ENCODE measurements around the gene MIER1.

Gene MIER1

DNA sequence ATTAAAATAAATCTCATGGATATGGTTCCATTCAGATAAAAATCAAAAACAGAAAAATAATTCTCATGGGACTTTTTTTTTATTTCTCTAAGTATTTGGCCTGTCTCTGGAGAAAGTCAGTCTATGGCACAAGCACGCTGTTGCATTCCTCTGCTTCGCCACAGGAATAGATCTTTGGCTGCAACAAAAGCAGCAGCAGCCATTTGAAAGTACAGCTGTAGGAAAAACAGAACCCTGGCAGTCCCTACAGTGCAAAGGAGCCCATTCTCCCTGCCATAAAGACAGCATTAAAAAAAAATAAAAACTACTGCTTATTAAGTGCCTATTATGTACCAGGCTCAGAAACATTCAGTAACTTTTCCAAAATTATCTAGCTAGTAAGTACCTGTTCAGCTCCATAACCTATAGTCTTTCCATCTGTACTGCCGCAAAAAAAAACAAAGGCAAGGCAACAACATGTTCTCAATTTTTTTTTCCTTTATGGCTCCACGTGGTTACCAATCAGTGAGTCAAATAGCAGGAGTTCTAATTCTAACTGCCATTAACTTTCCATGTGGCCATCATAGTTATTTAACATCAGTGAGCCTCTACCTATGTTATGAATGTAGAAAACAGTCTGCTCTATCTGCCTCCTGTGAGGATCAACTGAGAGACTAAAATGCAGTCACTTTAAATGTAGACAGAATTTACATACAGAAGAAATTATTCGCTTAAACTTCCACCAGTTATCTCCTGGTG is 106.5 kb downstream of the MIER1 start (continued):
- TF ChIP-seq BCL11B (tag by site-specific recombination; IDR thresholded peaks at IDR 0.05; ENCODE audit: low read depth) = no peak
- no peak for TF ChIP-seq ZNF138 (tag by site-specific recombination; IDR thresholded peaks at IDR 0.05; ENCODE audit: borderline replicate concordance)
- no peak for TF ChIP-seq ZNF555 (tag by site-specific recombination; conservative IDR thresholded peaks at IDR 0.05)
- no peak for TF ChIP-seq WT1 (tag by site-specific recombination; IDR thresholded peaks at IDR 0.05)

DNA sequence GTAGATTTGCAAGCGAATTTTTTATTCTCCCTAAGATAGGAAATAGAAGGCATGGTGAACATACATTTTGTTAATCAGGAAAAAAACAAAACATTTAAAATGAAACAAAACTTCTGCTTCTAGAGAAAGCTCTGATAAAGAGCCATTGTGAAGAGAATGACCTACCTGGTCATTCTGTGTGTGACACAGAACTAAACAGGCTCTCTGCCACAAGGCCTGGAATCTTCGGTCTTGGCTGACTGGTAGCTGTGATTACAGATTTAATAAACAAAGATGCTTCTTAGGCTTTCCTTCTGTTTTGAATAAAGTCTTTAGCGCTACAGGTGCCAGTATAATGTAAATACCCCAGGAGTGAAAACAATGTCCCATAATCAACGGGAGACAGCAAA is 107.1 kb downstream of the MIER1 start:
- Histone ChIP-seq H3K27ac (ENCODE audit: extremely low read depth, low read depth, low read length) (no peak overlapping the region), H3K36me3 (ENCODE audit: control insufficient read depth in 2 of 2, insufficient read depth in 1 of 2, low read length in 2 of 2) (peaks cover 15 to 39% of the 10 kb centered on the region in 2 experiments), H3K4me1 (ENCODE audit: control insufficient read depth, insufficient read depth, low read length) (no peaks in the 10 kb centered on the region), H3K4me3 (ENCODE audit: low read depth, low read length) (no peak overlapping the region), H3K9me3 (ENCODE audit: control insufficient read depth, insufficient read depth, low read depth, low read length) (no peaks in the 10 kb centered on the region)
- no peak for TF ChIP-seq SETDB1 (IDR thresholded peaks at IDR 0.05; ENCODE audit: insufficient read length, low read length)
- TF ChIP-seq ZNF777 (tag by site-specific recombination; IDR thresholded peaks at IDR 0.05; ENCODE audit: borderline replicate concordance) = no peak
- no peak for TF ChIP-seq WT1 (tag by site-specific recombination; IDR thresholded peaks at IDR 0.05)
- TF ChIP-seq ZFP3 (tag by site-specific recombination; IDR thresholded peaks at IDR 0.05; ENCODE audit: low read depth) = no peak
- no peak for TF ChIP-seq ZNF274 (IDR thresholded peaks at IDR 0.05; ENCODE audit: low read length)
- TF ChIP-seq ZNF274 (tag by site-specific recombination; IDR thresholded peaks at IDR 0.05; ENCODE audit: borderline replicate concordance) = no peak
- TF ChIP-seq, protein P1, sequence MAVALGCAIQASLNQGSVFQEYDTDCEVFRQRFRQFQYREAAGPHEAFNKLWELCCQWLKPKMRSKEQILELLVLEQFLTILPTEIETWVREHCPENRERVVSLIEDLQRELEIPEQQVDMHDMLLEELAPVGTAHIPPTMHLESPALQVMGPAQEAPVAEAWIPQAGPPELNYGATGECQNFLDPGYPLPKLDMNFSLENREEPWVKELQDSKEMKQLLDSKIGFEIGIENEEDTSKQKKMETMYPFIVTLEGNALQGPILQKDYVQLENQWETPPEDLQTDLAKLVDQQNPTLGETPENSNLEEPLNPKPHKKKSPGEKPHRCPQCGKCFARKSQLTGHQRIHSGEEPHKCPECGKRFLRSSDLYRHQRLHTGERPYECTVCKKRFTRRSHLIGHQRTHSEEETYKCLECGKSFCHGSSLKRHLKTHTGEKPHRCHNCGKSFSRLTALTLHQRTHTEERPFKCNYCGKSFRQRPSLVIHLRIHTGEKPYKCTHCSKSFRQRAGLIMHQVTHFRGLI (tag by site-specific recombination; IDR thresholded peaks at IDR 0.05) = no peak
- ChIA-PET CTCF (interaction anchor here (0.6 kb wide), 1 partner anchor 58 kb away, joined by 4 read pairs; no protein-coding TSS in a partner anchor), POLR2A (no interaction called here)

All from HEK293 (cell line).